Loucy (cell line): Measurements from ENCODE around the gene TMEM9.

Source experiments
- H2AFZ ChIP-seq: fragments of 200-600 bp; sonication (generic); 2 replicates; pipeline ENCODE4 v1.6.0; 2016; ENCODE audit warnings: antibody characterized with exemption, mild to moderate bottlenecking, low read length, moderate library complexity
- H3F3A ChIP-seq: fragments of 200-600 bp; 2 replicates; pipeline ENCODE4 v1.6.0; 2016; ENCODE audit warnings: antibody characterized with exemption, low read depth, mild to moderate bottlenecking
- H3K27me3 ChIP-seq: fragments of 200-600 bp; sonication (generic); 2 replicates; pipeline ENCODE4 v1.6.1; 2014; ENCODE audit warnings: low read length, mild to moderate bottlenecking; ENCODE audit not compliant: insufficient read depth, poor library complexity, severe bottlenecking
- H3K36me3 ChIP-seq: fragments of 200-600 bp; sonication (generic); 2 replicates; pipeline ENCODE4 v1.6.1; 2016; ENCODE audit warnings: low read length; ENCODE audit not compliant: insufficient read depth
- H3K4me1 ChIP-seq: fragments of 200-600 bp; sonication (generic); 2 replicates; pipeline ENCODE4 v1.5.1; 2014; ENCODE audit warnings: low read length, mild to moderate bottlenecking; ENCODE audit not compliant: insufficient read depth, poor library complexity, severe bottlenecking
- H3K4me2 ChIP-seq: fragments of 200-600 bp; sonication (generic); 2 replicates; pipeline ENCODE4 v1.6.0; 2014; ENCODE audit warnings: antibody characterized with exemption, low read length, low read depth, mild to moderate bottlenecking; ENCODE audit not compliant: poor library complexity, severe bottlenecking
- H3K4me3 ChIP-seq: fragments of 200-600 bp; sonication (generic); 2 replicates; pipeline ENCODE4 v1.5.1; 2014; ENCODE audit warnings: low read length, mild to moderate bottlenecking, mixed read lengths; ENCODE audit not compliant: poor library complexity, severe bottlenecking
- H3K79me2 ChIP-seq: fragments of 200-600 bp; sonication (generic); 2 replicates; pipeline ENCODE4 v1.6.1; 2014; ENCODE audit warnings: low read length; ENCODE audit not compliant: insufficient read depth
- H3K9ac ChIP-seq: fragments of 200-600 bp; sonication (generic); 2 replicates; pipeline ENCODE4 v1.6.0; 2014; ENCODE audit warnings: mild to moderate bottlenecking, low read depth, low read length, moderate library complexity; ENCODE audit not compliant: poor library complexity, severe bottlenecking
- H3K9me2 ChIP-seq: fragments of 200-600 bp; sonication (generic); replicated peaks from 2 replicates; pipeline ENCODE4 v1.6.1; 2016; ENCODE audit warnings: low read depth, low read length, mixed read lengths
- H3K9me3 ChIP-seq: fragments of 200-600 bp; sonication (generic); 2 replicates; pipeline ENCODE4 v1.6.1; 2014; ENCODE audit warnings: mild to moderate bottlenecking, antibody characterized with exemption, low read length, low read depth; ENCODE audit not compliant: insufficient read depth
- H4K20me1 ChIP-seq: fragments of 200-600 bp; sonication (generic); 2 replicates; pipeline ENCODE4 v1.6.0; 2014; ENCODE audit warnings: antibody characterized with exemption, low read length, mild to moderate bottlenecking; ENCODE audit not compliant: insufficient read depth, poor library complexity, severe bottlenecking
- CTCF ChIP-seq: fragments of 200-600 bp; sonication (generic); conservative IDR thresholded peaks from 2 replicates; pipeline ENCODE4 v1.5.1; 2014; ENCODE audit warnings: mild to moderate bottlenecking, antibody characterized with exemption, low read length
- EZH2phosphoT487 ChIP-seq: fragments of 200-600 bp; IDR thresholded peaks from 2 replicates; pipeline ENCODE4 v1.6.1; 2018; ENCODE audit warnings: antibody characterized with exemption, mild to moderate bottlenecking, moderate library complexity, borderline replicate concordance

The TMEM9 gene

GRCh38 chr1:201170533-201171062 is 16.3 kb upstream of the TMEM9 start:
- no peaks in the 10 kb centered on the region for H3K9me3 ChIP-seq
- H3K4me2 ChIP-seq = peak overlapping the region; percentile 67
- no peaks in the 10 kb centered on the region for H3K4me1 ChIP-seq
- peak overlapping the region; percentile 51 for H3K4me3 ChIP-seq
- H3K9me2 ChIP-seq = no peaks in the 10 kb centered on the region
- no peaks in the 10 kb centered on the region for H3K79me2 ChIP-seq
- peak overlapping the region; percentile 73 for H2AFZ ChIP-seq
- peaks cover 5% of the 10 kb centered on the region for H3K27me3 ChIP-seq
- no peaks in the 10 kb centered on the region for H3K36me3 ChIP-seq
- no peaks in the 10 kb centered on the region for H3F3A ChIP-seq
- no peak overlapping the region for H3K9ac ChIP-seq
- TF ChIP-seq EZH2phosphoT487 (no peak), CTCF (no peak)
- H4K20me1 ChIP-seq = no peaks in the 10 kb centered on the region

GRCh38 chr1:201169971-201170532 is 15.8 kb upstream of the TMEM9 start:
- Histone ChIP-seq H3K9ac (no peak overlapping the region), H3K9me2 (no peaks in the 10 kb centered on the region), H3K36me3 (no peaks in the 10 kb centered on the region), H2AFZ (no peak overlapping the region), H4K20me1 (no peaks in the 10 kb centered on the region), H3K4me2 (peak overlapping the region; percentile 67), H3K9me3 (no peaks in the 10 kb centered on the region), H3K27me3 (peaks cover 5% of the 10 kb centered on the region), H3K4me3 (no peak overlapping the region), H3K79me2 (no peaks in the 10 kb centered on the region), H3K4me1 (no peaks in the 10 kb centered on the region), H3F3A (no peaks in the 10 kb centered on the region)
- TF ChIP-seq CTCF (no peak), EZH2phosphoT487 (no peak)

GRCh38 chr1:201169203-201169602 is 14.9 kb upstream of the TMEM9 start:
- Histone ChIP-seq H3K4me2 (no peak overlapping the region), H4K20me1 (no peaks in the 10 kb centered on the region), H3K4me1 (no peaks in the 10 kb centered on the region), H3K9me2 (no peaks in the 10 kb centered on the region), H3K79me2 (no peaks in the 10 kb centered on the region), H3K27me3 (peaks cover 5% of the 10 kb centered on the region), H3K4me3 (no peak overlapping the region), H3K9me3 (no peaks in the 10 kb centered on the region), H2AFZ (no peak overlapping the region), H3F3A (no peaks in the 10 kb centered on the region), H3K36me3 (no peaks in the 10 kb centered on the region), H3K9ac (no peak overlapping the region)
- TF ChIP-seq EZH2phosphoT487 (no peak), CTCF (no peak)
